ENCODE results near the gene NKX1-1. TPM values are rescaled to one million over a fixed set of nuclear protein-coding genes. Genes with fewer than 3 reads are reported as not detected.

Gene NKX1-1
- total RNA-seq, 1 experiment from 2014 or later, result not detected

DNA sequence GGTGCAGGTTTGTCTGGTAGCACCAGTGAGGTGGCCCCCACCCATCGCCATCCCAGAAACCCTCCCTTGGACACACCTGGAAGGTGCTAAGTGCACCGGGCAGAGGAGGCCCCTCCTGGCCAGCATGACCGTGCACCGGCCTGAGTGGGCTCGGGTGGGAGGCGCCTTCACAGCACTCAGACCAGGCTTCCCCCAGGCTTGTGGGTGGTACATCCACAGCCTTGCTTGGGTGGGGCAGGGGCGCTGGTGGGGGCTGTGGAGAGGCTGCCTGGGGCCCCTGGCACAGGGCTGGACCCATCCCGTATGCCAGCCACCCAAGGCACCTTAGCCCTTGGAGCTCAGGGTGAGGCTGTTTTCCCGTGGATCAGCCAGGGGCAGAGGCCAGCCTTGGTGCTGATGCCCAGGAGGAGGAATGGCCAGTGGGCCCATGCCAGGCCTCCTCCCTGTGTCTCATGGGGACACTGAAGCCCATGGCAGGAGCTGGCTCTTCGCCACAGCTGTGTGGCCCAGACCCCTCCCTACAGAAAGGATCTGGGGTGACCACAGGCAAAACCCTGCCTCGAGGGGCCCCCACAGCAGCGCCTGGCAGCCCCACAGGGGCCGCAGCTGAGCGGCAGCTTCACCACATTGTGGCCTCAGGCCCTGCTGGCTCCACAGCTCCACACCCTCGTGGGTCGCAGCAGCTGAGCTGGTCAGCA is 21.4 kb downstream of the NKX1-1 start:
- TF ChIP-seq TCF7L2 (IDR thresholded peaks at IDR 0.05; ENCODE audit: low read depth, low read length) (no peak), POLR2AphosphoS5 (IDR thresholded peaks at IDR 0.05; ENCODE audit: low read depth, low read length) (no peak), REST (IDR thresholded peaks at IDR 0.05; ENCODE audit: insufficient read depth in 1 of 2, low read depth in 2 of 2, low read length in 1 of 2) (no peak), CTCF (IDR thresholded peaks at IDR 0.05) (no peak), SIN3A (IDR thresholded peaks at IDR 0.05; ENCODE audit: borderline replicate concordance, insufficient read depth, low read depth, low read length) (no peak)
- ATAC-seq, result no peak
- Histone ChIP-seq H3K4me1 (ENCODE audit: control insufficient read depth, insufficient read depth, low read length) (no peaks in the 10 kb centered on the region), H3K27me3 (ENCODE audit: control insufficient read depth, insufficient read depth, low read length) (no peaks in the 10 kb centered on the region), H3K36me3 (ENCODE audit: control insufficient read depth, insufficient read depth, low read length) (no peaks in the 10 kb centered on the region), H3K27ac (ENCODE audit: low read length) (no peak overlapping the region), H3K4me3 (ENCODE audit: low read depth in 2 of 2, low read length in 2 of 2) (no peak overlapping the region), H3K9me3 (ENCODE audit: control insufficient read depth, insufficient read depth, low read depth, low read length) (no peaks in the 10 kb centered on the region)
- BruUV-seq (replicated peaks), result no TSS peak
- no peak for DNase-seq (ENCODE audit: low read depth, low spot score)
- CTCF ChIA-PET, result no interaction called here
- in situ Hi-C loops (cut with HindIII; ENCODE audit: low pct_unique_long_range_greater_than_20kb, low sequenced_read_pairs), result no loop called here
- POLR2A ChIA-PET, result no interaction called here
- intact Hi-C loops (cut with micrococcal nuclease; ENCODE audit: unreplicated experiment), result no loop called here

GRCh38 chr4:1383728-1384591 is 22.3 kb downstream of the NKX1-1 start:
- ChIA-PET CTCF (no interaction called here), POLR2A (no interaction called here)
- BruUV-seq (replicated peaks), result no TSS peak
- no peak for TF ChIP-seq POLR2AphosphoS5 (IDR thresholded peaks at IDR 0.05; ENCODE audit: low read depth, low read length)
- TF ChIP-seq CTCF (IDR thresholded peaks at IDR 0.05), result no peak
- TF ChIP-seq TCF7L2 (IDR thresholded peaks at IDR 0.05; ENCODE audit: low read depth, low read length), result no peak
- no peak for TF ChIP-seq SIN3A (IDR thresholded peaks at IDR 0.05; ENCODE audit: borderline replicate concordance, insufficient read depth, low read depth, low read length)
- TF ChIP-seq REST (IDR thresholded peaks at IDR 0.05; ENCODE audit: insufficient read depth in 1 of 2, low read depth in 2 of 2, low read length in 1 of 2), result no peak
- H3K4me3 ChIP-seq (ENCODE audit: low read depth in 2 of 2, low read length in 2 of 2), result no peak overlapping the region
- no peaks in the 10 kb centered on the region for H3K27me3 ChIP-seq (ENCODE audit: control insufficient read depth, insufficient read depth, low read length)
- intact Hi-C loops (cut with micrococcal nuclease; ENCODE audit: unreplicated experiment), result no loop called here
- no peaks in the 10 kb centered on the region for H3K9me3 ChIP-seq (ENCODE audit: control insufficient read depth, insufficient read depth, low read depth, low read length)
- DNase-seq (ENCODE audit: low read depth, low spot score) (no peak), ATAC-seq (no peak)
- H3K4me1 ChIP-seq (ENCODE audit: control insufficient read depth, insufficient read depth, low read length), result no peaks in the 10 kb centered on the region
- in situ Hi-C loops (cut with HindIII; ENCODE audit: low pct_unique_long_range_greater_than_20kb, low sequenced_read_pairs), result no loop called here
- no peaks in the 10 kb centered on the region for H3K36me3 ChIP-seq (ENCODE audit: control insufficient read depth, insufficient read depth, low read length)
- H3K27ac ChIP-seq (ENCODE audit: low read length), result no peak overlapping the region
